ENCODE measurements around the gene TAL1.

TAL1 gene

GRCh38 chr1:47181955-47182675 lies 49.9 kb downstream of the TAL1 start:
- no peaks in the 10 kb centered on the region for H3K36me3 ChIP-seq (ENCODE audit: insufficient read depth, low read length)
- H3K9ac ChIP-seq (ENCODE audit: low read depth, low read length), result no peak overlapping the region
- H3K9me3 ChIP-seq (ENCODE audit: control insufficient read depth, insufficient read depth, low read length), result no peaks in the 10 kb centered on the region
- no peaks in the 10 kb centered on the region for H3K4me1 ChIP-seq (ENCODE audit: insufficient read depth, low read length)

- no peak overlapping the region for H3K9ac ChIP-seq (ENCODE audit: low read depth, low read length)
- H3K36me3 ChIP-seq (ENCODE audit: insufficient read depth, low read length), result no peaks in the 10 kb centered on the region
These were observed 50.7 kb downstream of the TAL1 start for GRCh38 chr1:47181095-47181954.

GRCh38 chr1:47180603-47181094 lies 51.4 kb downstream of the TAL1 start:
- H3K9ac ChIP-seq (ENCODE audit: low read depth, low read length), result no peak overlapping the region
- no peaks in the 10 kb centered on the region for H3K9me3 ChIP-seq (ENCODE audit: control insufficient read depth, insufficient read depth, low read length)
- no peaks in the 10 kb centered on the region for H3K4me1 ChIP-seq (ENCODE audit: insufficient read depth, low read length)
- H3K36me3 ChIP-seq (ENCODE audit: insufficient read depth, low read length), result no peaks in the 10 kb centered on the region

More at GRCh38 chr1:47181095-47181954, 50.7 kb downstream of the TAL1 start:
- H3K4me1 ChIP-seq (ENCODE audit: insufficient read depth, low read length), result no peaks in the 10 kb centered on the region
- no peaks in the 10 kb centered on the region for H3K9me3 ChIP-seq (ENCODE audit: control insufficient read depth, insufficient read depth, low read length)

GRCh38 chr1:47179988-47180563 lies 51.9 kb downstream of the TAL1 start:
- Histone ChIP-seq H3K9ac (ENCODE audit: low read depth, low read length) (no peak overlapping the region), H3K9me3 (ENCODE audit: control insufficient read depth, insufficient read depth, low read length) (no peaks in the 10 kb centered on the region), H3K36me3 (ENCODE audit: insufficient read depth, low read length) (no peaks in the 10 kb centered on the region), H3K4me1 (ENCODE audit: insufficient read depth, low read length) (no peaks in the 10 kb centered on the region)

DNA sequence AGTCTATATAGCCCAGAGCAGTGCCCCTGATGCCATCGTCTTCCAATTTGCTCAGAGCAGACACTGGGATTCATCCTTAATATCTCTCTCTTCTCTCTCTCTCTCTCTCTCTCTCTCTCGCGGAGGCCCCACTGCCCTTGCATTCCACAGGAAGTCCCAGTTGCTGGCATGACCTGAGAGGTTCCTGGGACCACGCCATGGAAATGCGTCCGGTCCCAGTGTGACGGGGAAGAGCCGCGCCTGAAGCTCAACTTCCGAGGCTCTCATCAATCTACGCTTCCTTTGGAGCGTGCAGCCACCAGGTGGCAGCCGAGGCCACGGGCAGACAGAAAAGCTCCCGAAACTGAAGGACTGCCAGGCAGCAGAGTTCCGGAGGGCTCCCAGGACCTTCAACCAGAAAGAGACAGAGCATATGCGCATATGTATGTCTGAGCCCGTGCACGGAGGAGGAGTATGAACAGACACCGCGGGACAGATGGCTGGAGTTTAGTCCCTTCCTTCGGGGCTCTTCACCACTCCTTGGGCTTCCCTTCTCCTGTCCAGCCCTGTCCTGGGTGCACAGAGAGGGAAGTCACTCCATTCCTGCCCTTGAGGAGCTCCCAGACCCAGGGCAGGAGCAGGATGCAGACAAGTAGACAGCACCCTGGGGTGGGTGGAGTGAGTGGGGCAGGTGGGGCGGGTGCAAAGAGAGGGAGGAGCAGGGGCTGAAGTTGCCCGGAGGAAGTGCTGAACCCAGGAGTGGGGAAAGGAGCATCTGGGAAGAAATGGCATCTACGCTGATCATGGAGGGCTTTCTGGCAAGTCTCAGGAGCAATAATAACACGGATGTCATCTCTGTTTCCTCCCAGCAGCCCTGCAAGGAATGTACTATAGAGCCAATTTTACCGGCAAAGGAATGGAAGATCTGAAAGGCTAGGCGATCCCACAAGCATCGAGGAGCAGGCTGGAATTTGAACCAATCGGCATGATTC lies 52.7 kb downstream of the TAL1 start:
- no peaks in the 10 kb centered on the region for H3K9me3 ChIP-seq (ENCODE audit: control insufficient read depth, insufficient read depth, low read length)

DNA sequence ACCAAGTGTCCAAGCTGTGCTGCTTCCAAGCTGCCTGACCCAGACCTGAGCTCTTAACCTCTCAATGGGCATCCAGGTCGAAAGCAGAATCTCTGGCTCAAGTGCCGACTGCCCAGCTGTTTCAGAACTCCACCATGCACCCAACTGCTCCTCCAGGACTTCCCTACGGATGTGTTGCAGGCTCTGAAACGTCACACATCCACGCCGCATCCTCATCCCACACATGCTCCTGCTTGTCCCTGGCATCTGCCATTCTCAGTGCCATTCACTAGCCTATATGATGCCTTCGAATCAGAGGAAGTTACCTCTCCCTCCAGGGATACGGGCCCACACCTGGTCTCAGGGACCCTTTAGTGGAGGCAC lies 53.4 kb downstream of the TAL1 start:
- Histone ChIP-seq H3K9ac (ENCODE audit: low read depth, low read length) (peak overlapping the region; percentile 16; the same call in 1 of the 2 replicates), H3K4me1 (ENCODE audit: insufficient read depth, low read length) (no peaks in the 10 kb centered on the region), H3K9me3 (ENCODE audit: control insufficient read depth, insufficient read depth, low read length) (no peaks in the 10 kb centered on the region), H3K36me3 (ENCODE audit: insufficient read depth, low read length) (no peaks in the 10 kb centered on the region)

More for the DNA sequence above, 52.7 kb downstream of the TAL1 start:
- Histone ChIP-seq H3K36me3 (ENCODE audit: insufficient read depth, low read length) (no peaks in the 10 kb centered on the region), H3K4me1 (ENCODE audit: insufficient read depth, low read length) (no peaks in the 10 kb centered on the region), H3K9ac (ENCODE audit: low read depth, low read length) (peak overlapping the region; percentile 50; the same call in 1 of the 2 replicates)

DNA sequence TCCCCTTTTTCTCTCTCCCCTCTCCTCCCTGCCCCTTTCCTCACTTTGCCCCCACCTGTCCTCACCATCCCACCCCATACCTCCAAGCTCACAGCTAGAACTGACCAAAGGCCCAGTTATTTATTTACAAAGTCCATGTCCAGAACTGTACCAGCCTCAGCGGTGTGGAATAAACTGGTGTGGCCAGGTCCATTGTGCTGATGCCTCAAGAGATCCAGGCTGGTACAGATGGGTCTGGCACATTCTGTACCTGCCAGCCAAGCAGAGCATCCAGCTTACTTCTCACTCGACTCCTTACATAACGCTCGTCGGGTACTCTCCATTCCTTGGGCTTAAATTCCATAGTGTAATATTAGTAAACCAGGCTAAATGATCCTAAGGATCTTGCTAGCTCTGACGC lies 54.0 kb downstream of the TAL1 start:
- Histone ChIP-seq H3K9me3 (ENCODE audit: control insufficient read depth, insufficient read depth, low read length) (no peaks in the 10 kb centered on the region), H3K36me3 (ENCODE audit: insufficient read depth, low read length) (no peaks in the 10 kb centered on the region), H3K4me1 (ENCODE audit: insufficient read depth, low read length) (no peaks in the 10 kb centered on the region), H3K9ac (ENCODE audit: low read depth, low read length) (no peak overlapping the region)

DNA sequence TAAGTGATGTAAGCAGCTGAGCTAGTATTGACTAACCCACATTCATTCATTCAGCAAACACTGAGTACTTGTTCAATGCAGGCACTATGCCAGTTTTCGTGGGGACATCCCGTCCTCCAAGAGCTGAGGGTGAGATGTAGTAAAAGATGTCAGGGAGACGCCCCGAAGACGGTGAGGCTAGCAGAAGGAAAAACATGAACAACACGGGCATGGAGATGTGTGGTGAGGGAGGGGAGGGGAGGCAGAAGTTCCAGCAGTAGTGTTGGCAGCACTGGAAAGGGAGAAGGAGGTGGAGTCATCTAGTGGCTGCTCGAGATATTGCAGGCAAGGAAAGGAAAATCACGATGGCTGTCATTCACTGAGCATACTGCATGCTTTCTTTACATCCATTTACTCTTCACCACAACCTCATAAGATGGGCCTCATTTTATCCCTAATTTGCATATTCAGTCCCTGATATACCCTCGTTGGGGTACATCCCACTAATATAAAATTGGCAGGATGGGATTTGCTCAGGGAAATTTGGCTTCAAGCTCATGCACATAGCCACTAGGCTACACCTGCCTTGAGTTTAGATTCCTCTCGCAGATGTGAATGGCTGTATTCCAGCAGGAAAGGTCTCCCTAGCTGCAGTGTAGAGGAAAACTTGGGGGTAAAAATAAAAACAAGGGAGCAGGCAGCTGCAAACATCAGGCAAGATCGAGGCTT lies 56.6 kb downstream of the TAL1 start:
- no peaks in the 10 kb centered on the region for H3K36me3 ChIP-seq (ENCODE audit: insufficient read depth, low read length)
- H3K9ac ChIP-seq (ENCODE audit: low read depth, low read length), result no peak overlapping the region
- H3K4me1 ChIP-seq (ENCODE audit: insufficient read depth, low read length), result no peaks in the 10 kb centered on the region
- H3K9me3 ChIP-seq (ENCODE audit: control insufficient read depth, insufficient read depth, low read length), result no peaks in the 10 kb centered on the region

DNA sequence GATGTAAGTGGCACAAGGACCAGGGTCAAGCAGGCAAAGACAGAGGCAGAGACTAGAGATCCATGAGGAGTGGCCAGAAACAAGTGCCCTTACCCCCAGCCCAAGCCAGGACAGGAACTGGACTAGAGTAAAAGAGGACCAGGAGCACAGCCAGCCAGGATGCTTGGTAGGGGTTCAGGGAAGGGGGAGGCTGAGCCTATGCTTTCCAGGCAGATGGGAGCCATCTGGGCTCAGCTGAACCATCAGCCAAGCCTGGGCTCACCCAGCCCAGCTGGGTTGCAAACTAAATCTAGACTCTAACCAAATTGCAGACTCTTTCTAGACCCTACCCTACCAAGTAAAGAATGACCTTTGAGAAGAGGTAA lies 57.4 kb downstream of the TAL1 start:
- no peaks in the 10 kb centered on the region for H3K4me1 ChIP-seq (ENCODE audit: insufficient read depth, low read length)
- no peaks in the 10 kb centered on the region for H3K36me3 ChIP-seq (ENCODE audit: insufficient read depth, low read length)
- no peak overlapping the region for H3K9ac ChIP-seq (ENCODE audit: low read depth, low read length)
- H3K9me3 ChIP-seq (ENCODE audit: control insufficient read depth, insufficient read depth, low read length), result no peaks in the 10 kb centered on the region

DNA sequence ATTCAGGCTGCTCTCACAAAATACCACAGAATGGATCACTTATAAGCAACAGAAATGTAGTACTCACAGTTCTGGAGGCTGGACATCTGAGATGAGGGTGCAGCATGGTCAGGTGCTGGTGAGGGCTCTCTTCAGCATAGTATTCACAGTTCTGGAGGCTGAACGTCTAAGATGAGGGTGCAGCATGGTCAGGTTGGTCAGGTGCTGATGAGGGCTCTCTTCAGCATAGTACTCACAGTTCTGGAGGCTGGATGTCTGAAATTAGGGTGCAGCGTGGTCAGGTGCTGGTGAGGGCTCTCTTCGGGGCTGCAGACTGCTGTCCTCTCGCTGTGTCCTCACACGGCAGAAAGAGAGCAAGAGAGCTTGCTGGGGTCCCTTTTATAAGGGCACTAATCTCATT lies 59.2 kb downstream of the TAL1 start:
- Histone ChIP-seq H3K9ac (ENCODE audit: low read depth, low read length) (no peak overlapping the region), H3K9me3 (ENCODE audit: control insufficient read depth, insufficient read depth, low read length) (no peaks in the 10 kb centered on the region), H3K4me1 (ENCODE audit: insufficient read depth, low read length) (no peaks in the 10 kb centered on the region), H3K36me3 (ENCODE audit: insufficient read depth, low read length) (no peaks in the 10 kb centered on the region)

All from ES-I3 (cell line).